ENCODE measurements around the gene LARP4B. TPM values are rescaled to one million over a fixed set of nuclear protein-coding genes. Genes with fewer than 3 reads are reported as not detected.

Gene LARP4B
- total and polyA plus RNA-seq, 2 donors (not counting 1 experiment from before 2014, with no cell fraction given) = 35.6 to 129 TPM

- peaks cover 3 to 19% of the 10 kb centered on the region in 2 donors for H3K4me1 ChIP-seq (ENCODE audit: control insufficient read depth in 2 of 2, insufficient read depth in 2 of 2, low read length in 2 of 2)
- DNase-seq (no peak), ATAC-seq (ENCODE audit: low read depth) (no peak)
- Mint-ChIP-seq H3K27me3 (no peaks in the 10 kb centered on the region), H3K4me1 (peaks cover 29% of the 10 kb centered on the region), H3K9me3 (ENCODE audit: insufficient read depth) (no peaks in the 10 kb centered on the region), H3K4me3 (no peak overlapping the region), H3K27ac (no peak overlapping the region)
- POLR2A ChIA-PET = no interaction called here
- peaks cover 3% of the 10 kb centered on the region for H3K79me2 ChIP-seq (ENCODE audit: control insufficient read depth, insufficient read depth, low read length)
- no peak overlapping the region for H2AFZ ChIP-seq (ENCODE audit: insufficient read depth, low read depth, low read length, poor library complexity, severe bottlenecking)
- H4K20me1 ChIP-seq (ENCODE audit: control insufficient read depth, insufficient read depth, low read length, poor library complexity, severe bottlenecking) = no peaks in the 10 kb centered on the region
- H3K27ac ChIP-seq (ENCODE audit: low read length in 2 of 2) = no peak overlapping the region
- H3K4me2 ChIP-seq (replicated peaks; ENCODE audit: low read depth, low read length, poor library complexity, severe bottlenecking) = no peak overlapping the region
- intact Hi-C loops (cut with micrococcal nuclease) = no loop called here
- no peak overlapping the region for H3K9ac ChIP-seq (ENCODE audit: low read length)
- WGBS (ENCODE audit: insufficient coverage) = 98% methylated on average over 6 of the region's 6 CpGs
- H3K36me3 ChIP-seq (replicated peaks in 1 of 2; ENCODE audit: control extremely low read depth in 1 of 2, control insufficient read depth in 1 of 2, extremely low read depth in 1 of 2, insufficient read depth in 2 of 2, low read length in 1 of 2) = peaks cover 8 to 93% of the 10 kb centered on the region in 2 experiments
- TF ChIP-seq CTCF (IDR thresholded peaks at IDR 0.05) (no peak), EZH2 (IDR thresholded peaks at IDR 0.05; ENCODE audit: borderline replicate concordance, insufficient read depth, low read depth, low read length, poor library complexity, severe bottlenecking) (no peak)
- no peaks in the 10 kb centered on the region for H3K27me3 ChIP-seq (replicated peaks in 1 of 4; ENCODE audit: control extremely low read depth in 1 of 4, control insufficient read depth in 3 of 4, insufficient read depth in 4 of 4, low read length in 3 of 4)
- no peaks in the 10 kb centered on the region for H3K9me3 ChIP-seq (ENCODE audit: control extremely low read depth in 1 of 3, control insufficient read depth in 2 of 3, insufficient read depth in 1 of 3, low read length in 2 of 3)
- CTCF ChIA-PET = no interaction called here
- H3K4me3 ChIP-seq (ENCODE audit: control extremely low read depth in 1 of 5, extremely low read depth in 1 of 5, insufficient read depth in 1 of 5, low read depth in 2 of 5, low read length in 4 of 5) = no peak overlapping the region
Measured at GRCh38 chr10:816091-816477, 115.4 kb downstream of the LARP4B start.

- Histone ChIP-seq H3K9ac (ENCODE audit: low read length) (no peak overlapping the region), H3K4me2 (replicated peaks; ENCODE audit: low read depth, low read length, poor library complexity, severe bottlenecking) (no peak overlapping the region), H3K27ac (ENCODE audit: low read length in 2 of 2) (no peak overlapping the region), H3K27me3 (replicated peaks in 1 of 4; ENCODE audit: control extremely low read depth in 1 of 4, control insufficient read depth in 3 of 4, insufficient read depth in 4 of 4, low read length in 3 of 4) (no peaks in the 10 kb centered on the region), H3K4me3 (ENCODE audit: control extremely low read depth in 1 of 5, extremely low read depth in 1 of 5, insufficient read depth in 1 of 5, low read depth in 2 of 5, low read length in 4 of 5) (no peak overlapping the region), H3K4me1 (ENCODE audit: control insufficient read depth in 2 of 2, insufficient read depth in 2 of 2, low read length in 2 of 2) (peaks cover 3 to 19% of the 10 kb centered on the region in 2 donors), H3K9me3 (ENCODE audit: control extremely low read depth in 1 of 3, control insufficient read depth in 2 of 3, insufficient read depth in 1 of 3, low read length in 2 of 3) (no peaks in the 10 kb centered on the region), H2AFZ (ENCODE audit: insufficient read depth, low read depth, low read length, poor library complexity, severe bottlenecking) (no peak overlapping the region), H3K36me3 (replicated peaks in 1 of 2; ENCODE audit: control extremely low read depth in 1 of 2, control insufficient read depth in 1 of 2, extremely low read depth in 1 of 2, insufficient read depth in 2 of 2, low read length in 1 of 2) (peaks cover 8 to 93% of the 10 kb centered on the region in 2 experiments), H4K20me1 (ENCODE audit: control insufficient read depth, insufficient read depth, low read length, poor library complexity, severe bottlenecking) (no peaks in the 10 kb centered on the region), H3K79me2 (ENCODE audit: control insufficient read depth, insufficient read depth, low read length) (peaks cover 3% of the 10 kb centered on the region)
- CTCF ChIA-PET = no interaction called here
- no peak for TF ChIP-seq CTCF (IDR thresholded peaks at IDR 0.05)
- TF ChIP-seq EZH2 (IDR thresholded peaks at IDR 0.05; ENCODE audit: borderline replicate concordance, insufficient read depth, low read depth, low read length, poor library complexity, severe bottlenecking) = no peak
- no peaks in the 10 kb centered on the region for H3K9me3 Mint-ChIP-seq (ENCODE audit: insufficient read depth)
- H3K27me3 Mint-ChIP-seq = no peaks in the 10 kb centered on the region
- intact Hi-C loops (cut with micrococcal nuclease) = no loop called here
- H3K4me1 Mint-ChIP-seq = peaks cover 26% of the 10 kb centered on the region
- no peak overlapping the region for H3K27ac Mint-ChIP-seq
- 97% methylated on average over 17 of the region's 19 CpGs for WGBS (ENCODE audit: insufficient coverage)
- POLR2A ChIA-PET = no interaction called here
- no peak for DNase-seq
- ATAC-seq (ENCODE audit: low read depth) = no peak
- H3K4me3 Mint-ChIP-seq = no peak overlapping the region
Measured at GRCh38 chr10:815338-816090, 116.0 kb downstream of the LARP4B start.

All from B cell (primary cell).